Measurements from ENCODE around the gene ITGAL. TPM values are rescaled to one million over a fixed set of nuclear protein-coding genes. Genes with fewer than 3 reads are reported as not detected.
"Not testable (repeated sequence)": the region's sequence is repeated elsewhere in the genome, so short reads cannot be mapped to it uniquely, and the experiment has no call there.

The ITGAL gene
- total RNA-seq, 2 donors from 2014 or later = 2.0 to 2.6 TPM

GRCh38 chr16:30518552-30518951 is 46.0 kb downstream of the ITGAL start:
- no peaks in the 10 kb centered on the region for H3K36me3 ChIP-seq
- no peak overlapping the region for H3K27ac ChIP-seq
- no peak for TF ChIP-seq CTCF (IDR thresholded peaks at IDR 0.05)
- peaks cover 0 to 8% of the 10 kb centered on the region in 2 donors for H3K4me1 ChIP-seq
- no peaks in the 10 kb centered on the region for H3K27me3 ChIP-seq
- no peaks in the 10 kb centered on the region for H3K9me3 ChIP-seq
- H3K4me3 ChIP-seq = no peak overlapping the region
- DNase-seq (ENCODE audit: low spot score) = no peak

- H3K27ac ChIP-seq = no peak overlapping the region
- H3K36me3 ChIP-seq = no peaks in the 10 kb centered on the region
- no peak for DNase-seq (ENCODE audit: low spot score)
- H3K9me3 ChIP-seq = no peaks in the 10 kb centered on the region
- H3K4me1 ChIP-seq = peaks cover 0 to 16% of the 10 kb centered on the region in 2 donors
- no peak for TF ChIP-seq CTCF (IDR thresholded peaks at IDR 0.05)
- H3K27me3 ChIP-seq = no peaks in the 10 kb centered on the region
- no peak overlapping the region for H3K4me3 ChIP-seq
These were observed 46.8 kb downstream of the ITGAL start for GRCh38 chr16:30519120-30520049.

GRCh38 chr16:30521476-30521872 is 48.9 kb downstream of the ITGAL start:
- no peaks in the 10 kb centered on the region for H3K9me3 ChIP-seq
- DNase-seq (ENCODE audit: low spot score) = no peak
- H3K4me3 ChIP-seq = no peak overlapping the region
- H3K27ac ChIP-seq = no peak overlapping the region
- peaks cover 0 to 28% of the 10 kb centered on the region in 2 donors for H3K4me1 ChIP-seq
- no peak for TF ChIP-seq CTCF (IDR thresholded peaks at IDR 0.05)
- H3K36me3 ChIP-seq = no peaks in the 10 kb centered on the region
- H3K27me3 ChIP-seq = no peaks in the 10 kb centered on the region

- Histone ChIP-seq H3K27ac (no peak overlapping the region), H3K4me3 (no peak overlapping the region), H3K4me1 (peaks cover 0 to 28% of the 10 kb centered on the region in 2 donors), H3K36me3 (no peaks in the 10 kb centered on the region), H3K9me3 (no peaks in the 10 kb centered on the region), H3K27me3 (no peaks in the 10 kb centered on the region)
- TF ChIP-seq CTCF (IDR thresholded peaks at IDR 0.05) = no peak
- no peak for DNase-seq (ENCODE audit: low spot score)
These were observed 49.5 kb downstream of the ITGAL start for GRCh38 chr16:30521873-30522641.

- not testable (repeated sequence) for H3K27ac ChIP-seq; H3K27me3 ChIP-seq; DNase-seq (ENCODE audit: low spot score); H3K4me3 ChIP-seq; H3K9me3 ChIP-seq; H3K36me3 ChIP-seq
- H3K4me1 ChIP-seq = peaks cover 0 to 34% of the 10 kb centered on the region in 2 donors
These were observed 50.3 kb downstream of the ITGAL start for GRCh38 chr16:30522702-30523463.
